ENCODE results near the gene ADARB2.

Gene ADARB2

GRCh38 chr10:1320739-1321320 is 416.5 kb downstream of the ADARB2 start:
- TF ChIP-seq ZNF274 (IDR thresholded peaks at IDR 0.05; ENCODE audit: low read depth, low read length) = no peak
- H3K4me3 ChIP-seq (ENCODE audit: low read length) = no peak overlapping the region

- H3K4me3 ChIP-seq (ENCODE audit: low read length) = no peak overlapping the region
- TF ChIP-seq ZNF274 (IDR thresholded peaks at IDR 0.05; ENCODE audit: low read depth, low read length) = no peak
These were observed 420.5 kb downstream of the ADARB2 start for GRCh38 chr10:1316809-1317143.

- H3K4me3 ChIP-seq (ENCODE audit: low read length) = no peak overlapping the region
- TF ChIP-seq ZNF274 (IDR thresholded peaks at IDR 0.05; ENCODE audit: low read depth, low read length) = no peak
These were observed 421.1 kb downstream of the ADARB2 start for GRCh38 chr10:1316121-1316808.

GRCh38 chr10:1315178-1315577 is 422.1 kb downstream of the ADARB2 start:
- no peak overlapping the region for H3K4me3 ChIP-seq (ENCODE audit: low read length)
- TF ChIP-seq ZNF274 (IDR thresholded peaks at IDR 0.05; ENCODE audit: low read depth, low read length) = no peak

- TF ChIP-seq ZNF274 (IDR thresholded peaks at IDR 0.05; ENCODE audit: low read depth, low read length) = no peak
These were observed 425.6 kb downstream of the ADARB2 start for GRCh38 chr10:1311726-1312125.

GRCh38 chr10:1310271-1310789 is 427.0 kb downstream of the ADARB2 start:
- no peak overlapping the region for H3K4me3 ChIP-seq (ENCODE audit: low read length)
- no peak for TF ChIP-seq ZNF274 (IDR thresholded peaks at IDR 0.05; ENCODE audit: low read depth, low read length)

More at GRCh38 chr10:1311726-1312125, 425.6 kb downstream of the ADARB2 start:
- H3K4me3 ChIP-seq (ENCODE audit: low read length) = no peak overlapping the region

- no peak for TF ChIP-seq ZNF274 (IDR thresholded peaks at IDR 0.05; ENCODE audit: low read depth, low read length)
- H3K4me3 ChIP-seq (ENCODE audit: low read length) = no peak overlapping the region
These were observed 427.6 kb downstream of the ADARB2 start for GRCh38 chr10:1309617-1310270.

- TF ChIP-seq ZNF274 (IDR thresholded peaks at IDR 0.05; ENCODE audit: low read depth, low read length) = no peak
- H3K4me3 ChIP-seq (ENCODE audit: low read length) = no peak overlapping the region
These were observed 428.2 kb downstream of the ADARB2 start for GRCh38 chr10:1308962-1309616.

GRCh38 chr10:1308173-1308961 is 429.0 kb downstream of the ADARB2 start:
- no peak overlapping the region for H3K4me3 ChIP-seq (ENCODE audit: low read length)
- no peak for TF ChIP-seq ZNF274 (IDR thresholded peaks at IDR 0.05; ENCODE audit: low read depth, low read length)

- no peak overlapping the region for H3K4me3 ChIP-seq (ENCODE audit: low read length)
- no peak for TF ChIP-seq ZNF274 (IDR thresholded peaks at IDR 0.05; ENCODE audit: low read depth, low read length)
These were observed 436.2 kb downstream of the ADARB2 start for GRCh38 chr10:1301143-1301542.

- no peak overlapping the region for H3K4me3 ChIP-seq (ENCODE audit: low read length)
- TF ChIP-seq ZNF274 (IDR thresholded peaks at IDR 0.05; ENCODE audit: low read depth, low read length) = no peak
These were observed 437.1 kb downstream of the ADARB2 start for GRCh38 chr10:1300218-1300617.

GRCh38 chr10:1299041-1299726 is 438.1 kb downstream of the ADARB2 start:
- no peak for TF ChIP-seq ZNF274 (IDR thresholded peaks at IDR 0.05; ENCODE audit: low read depth, low read length)
- no peak overlapping the region for H3K4me3 ChIP-seq (ENCODE audit: low read length)

GRCh38 chr10:1297566-1298301 is 439.6 kb downstream of the ADARB2 start:
- no peak overlapping the region for H3K4me3 ChIP-seq (ENCODE audit: low read length)
- no peak for TF ChIP-seq ZNF274 (IDR thresholded peaks at IDR 0.05; ENCODE audit: low read depth, low read length)
